ENCODE data around the gene EHMT2. TPM values are rescaled to one million over a fixed set of nuclear protein-coding genes. Genes with fewer than 3 reads are reported as not detected.

EHMT2 gene
- total RNA-seq, 1 experiment from 2014 or later: 84.0 TPM

DNA sequence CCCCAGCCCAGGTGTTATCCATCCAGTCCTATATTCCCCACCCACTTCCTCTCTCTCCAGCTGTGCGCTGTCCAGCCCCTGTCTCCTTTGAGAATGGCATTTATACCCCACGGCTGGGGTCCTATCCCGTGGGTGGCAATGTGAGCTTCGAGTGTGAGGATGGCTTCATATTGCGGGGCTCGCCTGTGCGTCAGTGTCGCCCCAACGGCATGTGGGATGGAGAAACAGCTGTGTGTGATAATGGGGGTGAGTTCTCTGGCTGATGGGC lies 31.1 kb upstream of the EHMT2 start:
- Histone ChIP-seq H3K4me3 (replicated peaks in 1 of 2; ENCODE audit: low read depth in 1 of 2, low read length in 2 of 2) (no peak overlapping the region), H3K9me3 (ENCODE audit: control insufficient read depth in 1 of 2, insufficient read depth in 1 of 2, low read depth in 1 of 2, low read length in 2 of 2) (no peaks in the 10 kb centered on the region), H3K27me3 (ENCODE audit: insufficient read depth, low read length) (no peaks in the 10 kb centered on the region), H3K9me2 (ENCODE audit: insufficient read depth) (no peaks in the 10 kb centered on the region), H3K4me2 (ENCODE audit: low read length) (no peak overlapping the region), H3K36me3 (ENCODE audit: control insufficient read depth in 1 of 2, insufficient read depth in 2 of 2, low read length in 2 of 2) (no peaks in the 10 kb centered on the region), H2AFZ (ENCODE audit: low read depth, low read length, poor library complexity, severe bottlenecking) (no peak overlapping the region), H3K79me2 (ENCODE audit: insufficient read depth, low read length) (no peaks in the 10 kb centered on the region), H3K9ac (ENCODE audit: low read length) (no peak overlapping the region), H3K27ac (ENCODE audit: low read depth, low read length) (no peak overlapping the region), H4K20me1 (ENCODE audit: insufficient read depth) (no peaks in the 10 kb centered on the region), H3K4me1 (ENCODE audit: control insufficient read depth in 1 of 2, insufficient read depth in 2 of 2, low read length in 2 of 2) (peaks cover 0 to 3% of the 10 kb centered on the region in 2 experiments; a peak in 2 of 4 replicates)
- CTCF ChIA-PET: no interaction called here
- ATAC-seq: no peak
- no TSS peak for BruUV-seq (replicated peaks)
- no peak for DNase-seq (ENCODE audit: low read depth, low spot score)
- intact Hi-C loops (cut with micrococcal nuclease): no loop called here
- POLR2A ChIA-PET: no interaction called here
- TF ChIP-seq POLR2A (IDR thresholded peaks at IDR 0.05; ENCODE audit: borderline replicate concordance, extremely low read depth, insufficient read depth, insufficient read length) (no peak), ELF1 (IDR thresholded peaks at IDR 0.05; ENCODE audit: borderline replicate concordance, low read depth) (no peak), RAD21 (IDR thresholded peaks at IDR 0.05; ENCODE audit: low read depth) (no peak), TCF7L2 (IDR thresholded peaks at IDR 0.05; ENCODE audit: borderline replicate concordance, extremely low read depth, insufficient read depth, insufficient read length) (no peak), YY1 (IDR thresholded peaks at IDR 0.05; ENCODE audit: extremely low read depth, insufficient replicate concordance, low read depth, low read length) (no peak), CEBPB (IDR thresholded peaks at IDR 0.05; ENCODE audit: low read depth) (no peak), JUND (IDR thresholded peaks at IDR 0.05) (no peak), ZNF274 (IDR thresholded peaks at IDR 0.05; ENCODE audit: low read depth, low read length) (no peak), EZH2phosphoT487 (IDR thresholded peaks at IDR 0.05; ENCODE audit: borderline replicate concordance) (no peak), EZH2 (IDR thresholded peaks at IDR 0.05) (no peak), SP1 (IDR thresholded peaks at IDR 0.05; ENCODE audit: low read depth) (no peak), CBX3 (IDR thresholded peaks at IDR 0.05; ENCODE audit: low read depth) (no peak), POLR2AphosphoS5 (IDR thresholded peaks at IDR 0.05; ENCODE audit: low read depth, low read length) (no peak), SIN3A (IDR thresholded peaks at IDR 0.05; ENCODE audit: low read depth) (no peak), ZFX (IDR thresholded peaks at IDR 0.05) (no peak)
- TF ChIP-seq, protein P1, sequence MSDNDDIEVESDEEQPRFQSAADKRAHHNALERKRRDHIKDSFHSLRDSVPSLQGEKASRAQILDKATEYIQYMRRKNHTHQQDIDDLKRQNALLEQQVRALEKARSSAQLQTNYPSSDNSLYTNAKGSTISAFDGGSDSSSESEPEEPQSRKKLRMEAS (IDR thresholded peaks at IDR 0.05): no peak
- TF ChIP-seq, protein P2, sequence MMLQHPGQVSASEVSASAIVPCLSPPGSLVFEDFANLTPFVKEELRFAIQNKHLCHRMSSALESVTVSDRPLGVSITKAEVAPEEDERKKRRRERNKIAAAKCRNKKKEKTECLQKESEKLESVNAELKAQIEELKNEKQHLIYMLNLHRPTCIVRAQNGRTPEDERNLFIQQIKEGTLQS (IDR thresholded peaks at IDR 0.05): no peak
- TF ChIP-seq, protein P3, sequence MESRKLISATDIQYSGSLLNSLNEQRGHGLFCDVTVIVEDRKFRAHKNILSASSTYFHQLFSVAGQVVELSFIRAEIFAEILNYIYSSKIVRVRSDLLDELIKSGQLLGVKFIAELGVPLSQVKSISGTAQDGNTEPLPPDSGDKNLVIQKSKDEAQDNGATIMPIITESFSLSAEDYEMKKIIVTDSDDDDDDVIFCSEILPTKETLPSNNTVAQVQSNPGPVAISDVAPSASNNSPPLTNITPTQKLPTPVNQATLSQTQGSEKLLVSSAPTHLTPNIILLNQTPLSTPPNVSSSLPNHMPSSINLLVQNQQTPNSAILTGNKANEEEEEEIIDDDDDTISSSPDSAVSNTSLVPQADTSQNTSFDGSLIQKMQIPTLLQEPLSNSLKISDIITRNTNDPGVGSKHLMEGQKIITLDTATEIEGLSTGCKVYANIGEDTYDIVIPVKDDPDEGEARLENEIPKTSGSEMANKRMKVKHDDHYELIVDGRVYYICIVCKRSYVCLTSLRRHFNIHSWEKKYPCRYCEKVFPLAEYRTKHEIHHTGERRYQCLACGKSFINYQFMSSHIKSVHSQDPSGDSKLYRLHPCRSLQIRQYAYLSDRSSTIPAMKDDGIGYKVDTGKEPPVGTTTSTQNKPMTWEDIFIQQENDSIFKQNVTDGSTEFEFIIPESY (IDR thresholded peaks at IDR 0.05; ENCODE audit: extremely low read depth, insufficient replicate concordance, low read length): no peak
- TF ChIP-seq, protein P4, sequence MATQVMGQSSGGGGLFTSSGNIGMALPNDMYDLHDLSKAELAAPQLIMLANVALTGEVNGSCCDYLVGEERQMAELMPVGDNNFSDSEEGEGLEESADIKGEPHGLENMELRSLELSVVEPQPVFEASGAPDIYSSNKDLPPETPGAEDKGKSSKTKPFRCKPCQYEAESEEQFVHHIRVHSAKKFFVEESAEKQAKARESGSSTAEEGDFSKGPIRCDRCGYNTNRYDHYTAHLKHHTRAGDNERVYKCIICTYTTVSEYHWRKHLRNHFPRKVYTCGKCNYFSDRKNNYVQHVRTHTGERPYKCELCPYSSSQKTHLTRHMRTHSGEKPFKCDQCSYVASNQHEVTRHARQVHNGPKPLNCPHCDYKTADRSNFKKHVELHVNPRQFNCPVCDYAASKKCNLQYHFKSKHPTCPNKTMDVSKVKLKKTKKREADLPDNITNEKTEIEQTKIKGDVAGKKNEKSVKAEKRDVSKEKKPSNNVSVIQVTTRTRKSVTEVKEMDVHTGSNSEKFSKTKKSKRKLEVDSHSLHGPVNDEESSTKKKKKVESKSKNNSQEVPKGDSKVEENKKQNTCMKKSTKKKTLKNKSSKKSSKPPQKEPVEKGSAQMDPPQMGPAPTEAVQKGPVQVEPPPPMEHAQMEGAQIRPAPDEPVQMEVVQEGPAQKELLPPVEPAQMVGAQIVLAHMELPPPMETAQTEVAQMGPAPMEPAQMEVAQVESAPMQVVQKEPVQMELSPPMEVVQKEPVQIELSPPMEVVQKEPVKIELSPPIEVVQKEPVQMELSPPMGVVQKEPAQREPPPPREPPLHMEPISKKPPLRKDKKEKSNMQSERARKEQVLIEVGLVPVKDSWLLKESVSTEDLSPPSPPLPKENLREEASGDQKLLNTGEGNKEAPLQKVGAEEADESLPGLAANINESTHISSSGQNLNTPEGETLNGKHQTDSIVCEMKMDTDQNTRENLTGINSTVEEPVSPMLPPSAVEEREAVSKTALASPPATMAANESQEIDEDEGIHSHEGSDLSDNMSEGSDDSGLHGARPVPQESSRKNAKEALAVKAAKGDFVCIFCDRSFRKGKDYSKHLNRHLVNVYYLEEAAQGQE (IDR thresholded peaks at IDR 0.05; ENCODE audit: low read depth): no peak
- TF ChIP-seq, protein P5, sequence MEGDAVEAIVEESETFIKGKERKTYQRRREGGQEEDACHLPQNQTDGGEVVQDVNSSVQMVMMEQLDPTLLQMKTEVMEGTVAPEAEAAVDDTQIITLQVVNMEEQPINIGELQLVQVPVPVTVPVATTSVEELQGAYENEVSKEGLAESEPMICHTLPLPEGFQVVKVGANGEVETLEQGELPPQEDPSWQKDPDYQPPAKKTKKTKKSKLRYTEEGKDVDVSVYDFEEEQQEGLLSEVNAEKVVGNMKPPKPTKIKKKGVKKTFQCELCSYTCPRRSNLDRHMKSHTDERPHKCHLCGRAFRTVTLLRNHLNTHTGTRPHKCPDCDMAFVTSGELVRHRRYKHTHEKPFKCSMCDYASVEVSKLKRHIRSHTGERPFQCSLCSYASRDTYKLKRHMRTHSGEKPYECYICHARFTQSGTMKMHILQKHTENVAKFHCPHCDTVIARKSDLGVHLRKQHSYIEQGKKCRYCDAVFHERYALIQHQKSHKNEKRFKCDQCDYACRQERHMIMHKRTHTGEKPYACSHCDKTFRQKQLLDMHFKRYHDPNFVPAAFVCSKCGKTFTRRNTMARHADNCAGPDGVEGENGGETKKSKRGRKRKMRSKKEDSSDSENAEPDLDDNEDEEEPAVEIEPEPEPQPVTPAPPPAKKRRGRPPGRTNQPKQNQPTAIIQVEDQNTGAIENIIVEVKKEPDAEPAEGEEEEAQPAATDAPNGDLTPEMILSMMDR (IDR thresholded peaks at IDR 0.05 in 2 of 3, conservative IDR thresholded peaks at IDR 0.05 in 1 of 3; ENCODE audit: borderline replicate concordance in 1 of 3, insufficient read depth in 1 of 3, low read depth in 2 of 3, low read length in 2 of 3): no peak
- RAD21 ChIA-PET (ENCODE audit: low non-redundant PET in 1 of 2, low total read pairs in 2 of 2, uncharacterized antibody in 2 of 2, unreplicated experiment in 2 of 2): no interaction called here

Data from HCT116 (cell line).